H1 (cell line): ENCODE measurements around the gene GCHFR. TPM values are rescaled to one million over a fixed set of nuclear protein-coding genes. Genes with fewer than 3 reads are reported as not detected.

Experiments
- CTCF ChIA-PET: fragments of 300-600 bp; sonication (Branson Sonifier 250); formaldehyde crosslinking; loops from one replicate; lab custom pipeline; 2021; ENCODE audit not compliant: partially characterized antibody; lab: Charles Lee
- POLR2A ChIA-PET: fragments of 300-600 bp; sonication (Branson Sonifier 250); formaldehyde crosslinking; loops from one replicate; lab custom pipeline; 2021; ENCODE audit warnings: inconsistent platforms; ENCODE audit not compliant: partially characterized antibody; lab: Charles Lee
- DNase-seq, 2 experiments: peaks; one replicate each; pipeline versions ENCODE4 v3.0.0 to v3.0.0-alpha.2; 2010 to 2022; ENCODE audit warnings: low spot score in 2 of 2, low read depth in 1 of 2, mixed read lengths in 1 of 2
- FAIRE-seq: peaks from 2 replicates; lab custom pipeline; 2011; peaks lifted over from hg19 to GRCh38; lab: Jason Lieb, UNC
- H2AFZ ChIP-seq: 2 replicates; pipeline ENCODE4 v1.8.1; 2012; ENCODE audit warnings: low read length, inconsistent platforms
- H2AK5ac ChIP-seq: 2 replicates; pipeline ENCODE4 v1.6.1; 2013; ENCODE audit warnings: low read depth, low read length
- H2BK120ac ChIP-seq: replicated peaks from 2 replicates; pipeline ENCODE3; 2013; ENCODE audit warnings: low read depth, low read length, inconsistent platforms
- H2BK12ac ChIP-seq: 2 replicates; pipeline ENCODE4 v1.6.1; 2013; ENCODE audit warnings: low read depth, low read length
- H2BK15ac ChIP-seq: 2 replicates; pipeline ENCODE4 v1.6.1; 2013; ENCODE audit warnings: low read length
- H2BK20ac ChIP-seq: 2 replicates; pipeline ENCODE4 v1.6.1; 2013; ENCODE audit warnings: low read length
- H2BK5ac ChIP-seq: 2 replicates; pipeline ENCODE4 v1.6.1; 2013; ENCODE audit warnings: low read depth, low read length
- H3K14ac ChIP-seq: 2 replicates; pipeline ENCODE4 v1.6.1; 2013; ENCODE audit warnings: inconsistent platforms; ENCODE audit not compliant: insufficient read length
- H3K18ac ChIP-seq: 2 replicates; pipeline ENCODE4 v1.6.1; 2013; ENCODE audit warnings: low read length; ENCODE audit errors: extremely low read depth
- H3K23ac ChIP-seq: 2 replicates; pipeline ENCODE4 v1.6.1; 2013; ENCODE audit warnings: inconsistent platforms; ENCODE audit not compliant: insufficient read length
- H3K23me2 ChIP-seq: 2 replicates; pipeline ENCODE4 v1.6.1; 2013; ENCODE audit warnings: low read depth, low read length
- H3K27ac ChIP-seq: 2 replicates; pipeline ENCODE4 v1.6.1; 2011; ENCODE audit warnings: low read depth, low read length, inconsistent platforms
- H3K27me3 ChIP-seq, 4 experiments: replicated peaks in 1 of 4; 1 replicate in 1 of 4; 2 replicates in 3 of 4; pipeline versions ENCODE4 v1.6.1 to v1.8.1; 2011 to 2013; ENCODE audit warnings: low read length in 3 of 4, mild to moderate bottlenecking in 3 of 4, inconsistent platforms in 2 of 4, mixed read lengths in 2 of 4, moderate library complexity in 1 of 4; ENCODE audit not compliant: control insufficient read depth in 3 of 4, insufficient read depth in 3 of 4; ENCODE audit errors: extremely low read depth in 1 of 4
- H3K36me3 ChIP-seq, 4 experiments: 2 replicates each; pipeline versions ENCODE4 v1.6.1 to v1.8.1; 2011 to 2013; ENCODE audit warnings: mild to moderate bottlenecking in 4 of 4, low read length in 3 of 4, moderate library complexity in 2 of 4, control low read depth in 1 of 4, inconsistent platforms in 1 of 4; ENCODE audit not compliant: insufficient read depth in 4 of 4, control insufficient read depth in 2 of 4
- H3K4ac ChIP-seq: replicated peaks from 2 replicates; pipeline ENCODE3; 2013; ENCODE audit warnings: low read length, low read depth, mixed read lengths, inconsistent platforms; ENCODE audit not compliant: insufficient read length
- H3K4me1 ChIP-seq, 4 experiments: replicated peaks in 1 of 4; 1 replicate in 1 of 4; 2 replicates in 3 of 4; pipeline versions ENCODE4 v1.6.1 to v1.8.1; 2011 to 2013; ENCODE audit warnings: low read length in 3 of 4, inconsistent platforms in 2 of 4, mixed read lengths in 1 of 4; ENCODE audit not compliant: insufficient read depth in 4 of 4, control insufficient read depth in 3 of 4
- H3K4me2 ChIP-seq, 2 experiments: 2 replicates each; pipeline versions ENCODE4 v1.6.1 to v1.8.1; 2011 to 2013; ENCODE audit warnings: low read depth in 2 of 2, low read length in 2 of 2, control low read depth in 1 of 2, inconsistent platforms in 1 of 2, mild to moderate bottlenecking in 1 of 2; ENCODE audit not compliant: insufficient read depth in 1 of 2
- H3K4me3 ChIP-seq, 4 experiments: fragments of 200-600, 300-600 bp in 1 of 4; sonication (generic), shearing (Covaris generic), sonication (Bioruptor Twin) in 1 of 4; 2 replicates each; pipeline versions ENCODE4 v1.5.1 to v1.8.1; 2011 to 2016; ENCODE audit warnings: low read length in 4 of 4, low read depth in 3 of 4, control low read depth in 2 of 4, inconsistent platforms in 2 of 4, mild to moderate bottlenecking in 2 of 4, mixed read lengths in 1 of 4, moderate library complexity in 1 of 4; ENCODE audit not compliant: insufficient read depth in 2 of 4; ENCODE audit errors: extremely low read depth in 1 of 4
- H3K56ac ChIP-seq: replicated peaks from 2 replicates; pipeline ENCODE3; 2013; ENCODE audit warnings: low read depth, mild to moderate bottlenecking, mixed read lengths, low read length, inconsistent platforms; ENCODE audit not compliant: insufficient read length
- H3K79me1 ChIP-seq: 2 replicates; pipeline ENCODE4 v1.6.1; 2013; ENCODE audit warnings: low read depth, low read length, control low read depth
- H3K79me2 ChIP-seq, 2 experiments: 2 replicates each; pipeline versions ENCODE4 v1.6.1 to v1.8.1; 2012 to 2013; ENCODE audit warnings: low read length in 2 of 2, mild to moderate bottlenecking in 2 of 2, inconsistent platforms in 1 of 2; ENCODE audit not compliant: insufficient read depth in 2 of 2, control insufficient read depth in 1 of 2
- H3K9ac ChIP-seq, 4 experiments: replicated peaks in 1 of 4; 1 replicate in 1 of 4; 2 replicates in 3 of 4; pipeline versions ENCODE4 v1.6.1 to v1.8.1; 2011 to 2013; ENCODE audit warnings: low read depth in 3 of 4, low read length in 3 of 4, control low read depth in 2 of 4, mild to moderate bottlenecking in 2 of 4, moderate library complexity in 2 of 4, inconsistent platforms in 1 of 4; ENCODE audit errors: extremely low read depth in 1 of 4
- H3K9me3 ChIP-seq, 2 experiments: 2 replicates each; pipeline versions ENCODE4 v1.6.1 to v1.8.1; 2012 to 2013; ENCODE audit warnings: mild to moderate bottlenecking in 2 of 2, moderate library complexity in 2 of 2, control low read depth in 1 of 2, inconsistent platforms in 1 of 2, low read depth in 1 of 2, low read length in 1 of 2, mixed read lengths in 1 of 2; ENCODE audit not compliant: insufficient read depth in 2 of 2
- H4K20me1 ChIP-seq, 2 experiments: replicated peaks in 1 of 2; 2 replicates each; pipeline versions ENCODE3 to v1.8.1; 2011 to 2013; ENCODE audit warnings: inconsistent platforms in 2 of 2, low read length in 2 of 2, mild to moderate bottlenecking in 1 of 2; ENCODE audit not compliant: insufficient read depth in 2 of 2, control insufficient read depth in 1 of 2
- H4K5ac ChIP-seq: 2 replicates; pipeline ENCODE4 v1.6.1; 2013; ENCODE audit warnings: low read length, low read depth, mixed read lengths, inconsistent platforms; ENCODE audit not compliant: insufficient read length
- H4K8ac ChIP-seq: 2 replicates; pipeline ENCODE4 v1.8.0; 2013; ENCODE audit warnings: mild to moderate bottlenecking, moderate library complexity, low read length, inconsistent platforms; ENCODE audit not compliant: insufficient read depth; ENCODE audit errors: extremely low read depth
- H4K91ac ChIP-seq: replicated peaks from 2 replicates; pipeline ENCODE3; 2013; ENCODE audit warnings: low read length, mixed read lengths, inconsistent platforms; ENCODE audit not compliant: insufficient read length
- CHD1 ChIP-seq: IDR thresholded peaks from 2 replicates; pipeline ENCODE4 v1.6.1; 2012; ENCODE audit warnings: low read depth, low read length, improper control_type of control experiment
- CHD2 ChIP-seq: IDR thresholded peaks from 2 replicates; pipeline ENCODE4 v1.6.1; 2012; ENCODE audit warnings: low read length, improper control_type of control experiment
- CREB1 ChIP-seq: IDR thresholded peaks from 2 replicates; pipeline ENCODE4 v1.6.1; 2012; ENCODE audit warnings: inconsistent platforms
- FOSL1 ChIP-seq: IDR thresholded peaks from 2 replicates; pipeline ENCODE4 v1.6.1; 2011; ENCODE audit warnings: mild to moderate bottlenecking, low read depth, low read length, moderate library complexity; ENCODE audit not compliant: insufficient read depth
- HDAC2 ChIP-seq, 2 experiments: fragments of 300-600 bp in 1 of 2; sonication (generic) in 1 of 2; IDR thresholded peaks; 2 replicates each; pipeline ENCODE4 v1.6.1; 2011 to 2012; ENCODE audit warnings: low read depth in 2 of 2, low read length in 2 of 2, mild to moderate bottlenecking in 2 of 2, moderate library complexity in 2 of 2, borderline replicate concordance in 1 of 2, inconsistent platforms in 1 of 2
- JUND ChIP-seq: IDR thresholded peaks from 2 replicates; pipeline ENCODE4 v1.6.1; 2011; ENCODE audit warnings: mild to moderate bottlenecking, improper control_type of control experiment, low read length
- WGBS, 2 experiments: shearing (Covaris generic) in 1 of 2; methylation state at CpG; one replicate each; pipeline versions ENCODE4 v1.1.6 to v1.1.7; 2013 to 2015; ENCODE audit warnings: low lambda C conversion rate in 2 of 2, mixed read lengths in 2 of 2, inconsistent platforms in 1 of 2, low coverage in 1 of 2, missing lambda C conversion rate in 1 of 2; ENCODE audit not compliant: insufficient replicate concordance in 2 of 2, insufficient coverage in 1 of 2, insufficient read length in 1 of 2; ENCODE audit errors: extremely low coverage in 1 of 2, missing lambda C conversion rate in 1 of 2; 5-methylcytosine and 5-hydroxymethylcytosine counted together
- long read RNA-seq, 2 experiments: library from RNA in 1 of 2; library from capped mRNA in 1 of 2; stranded (forward); transcript quantifications; one replicate each; pipeline ENCODE4 v2.0.0, GENCODE V29; 2021; ENCODE audit warnings: inconsistent platforms in 1 of 2
- polyA minus RNA-seq, 3 experiments: library from RNA; depleted of rRNA, polyadenylated mRNA; stranded (reverse); fragments of >200 nt; gene quantifications; 1 replicate in 2 of 3; 2 replicates in 1 of 3; pipeline ENCODE4 v1.2.3, GENCODE V29; 2011
- polyA plus RNA-seq, 7 experiments: library from polyadenylated mRNA; depleted of rRNA in 3 of 7; stranded (reverse) in 5 of 7; unstranded in 2 of 7; fragments of >200 nt in 5 of 7; fragments of 200-250 nt in 2 of 7; gene quantifications; 1 replicate in 5 of 7; 2 replicates in 1 of 7; 4 replicates in 1 of 7; pipeline versions ENCODE4 v1.2.1 to v1.2.3, GENCODE V29; 2011 to 2013; ENCODE audit warnings: missing spikeins in 2 of 7, mixed read lengths in 2 of 7
- total RNA-seq: library from RNA; stranded (reverse); fragmentation: NEBNext Ultra II Directional; extraction: Animal tissue kit (Norgen Biotek cat#: 25700); gene quantifications from 2 replicates; pipeline ENCODE4 v1.2.1, GENCODE V29; 2021
- TF ChIP-seq, protein P1 (sequence below): IDR thresholded peaks from 2 replicates; pipeline ENCODE4 v1.6.1; 2012; ENCODE audit warnings: inconsistent platforms

The GCHFR gene
- total RNA-seq (22.7 and 25.9 TPM in 2 replicates), polyA plus RNA-seq (2011; rRNA removed) (81.5 and 102 TPM in 2 replicates), polyA minus RNA-seq (2011; rRNA and poly(A)+ RNA removed) (8.3 and 8.8 TPM in 2 replicates)
- polyA plus RNA-seq (2011; cell fraction: cytosol; rRNA removed), result 59.2 TPM
- polyA plus RNA-seq (2011; cell fraction: nucleus; rRNA removed), result 56.4 TPM
- 21.1 to 35.2 TPM (median 30.6 TPM) in 4 replicates for polyA plus RNA-seq (2012, experiment 1 of 2)
- 35.5 TPM for polyA plus RNA-seq (2012, experiment 2 of 2)
- polyA plus RNA-seq (2013, experiment 1 of 2), result 29.6 TPM
- polyA plus RNA-seq (2013, experiment 2 of 2), result 28.9 TPM
- polyA minus RNA-seq (2011; cell fraction: cytosol; rRNA and poly(A)+ RNA removed), result 14.4 TPM
- polyA minus RNA-seq (2011; cell fraction: nucleus; rRNA and poly(A)+ RNA removed), result 17.8 TPM
- long read RNA-seq, experiment 1, transcript GCHFR-201 (3 exons, 777 nt), result major isoform, 14 of 18 reads
- long read RNA-seq, experiment 1, partial matches to known transcripts, result 0 of 18 reads
- long read RNA-seq, experiment 1, other reads (novel, unspliced or antisense), result 2 of 18 reads
- long read RNA-seq, experiment 2, transcript GCHFR-201 (3 exons, 777 nt), result major isoform, 8 of 9 reads
- long read RNA-seq, experiment 2, partial matches to known transcripts, result 0 of 9 reads
- long read RNA-seq, experiment 2, other reads (novel, unspliced or antisense), result 1 of 9 reads

DNA sequence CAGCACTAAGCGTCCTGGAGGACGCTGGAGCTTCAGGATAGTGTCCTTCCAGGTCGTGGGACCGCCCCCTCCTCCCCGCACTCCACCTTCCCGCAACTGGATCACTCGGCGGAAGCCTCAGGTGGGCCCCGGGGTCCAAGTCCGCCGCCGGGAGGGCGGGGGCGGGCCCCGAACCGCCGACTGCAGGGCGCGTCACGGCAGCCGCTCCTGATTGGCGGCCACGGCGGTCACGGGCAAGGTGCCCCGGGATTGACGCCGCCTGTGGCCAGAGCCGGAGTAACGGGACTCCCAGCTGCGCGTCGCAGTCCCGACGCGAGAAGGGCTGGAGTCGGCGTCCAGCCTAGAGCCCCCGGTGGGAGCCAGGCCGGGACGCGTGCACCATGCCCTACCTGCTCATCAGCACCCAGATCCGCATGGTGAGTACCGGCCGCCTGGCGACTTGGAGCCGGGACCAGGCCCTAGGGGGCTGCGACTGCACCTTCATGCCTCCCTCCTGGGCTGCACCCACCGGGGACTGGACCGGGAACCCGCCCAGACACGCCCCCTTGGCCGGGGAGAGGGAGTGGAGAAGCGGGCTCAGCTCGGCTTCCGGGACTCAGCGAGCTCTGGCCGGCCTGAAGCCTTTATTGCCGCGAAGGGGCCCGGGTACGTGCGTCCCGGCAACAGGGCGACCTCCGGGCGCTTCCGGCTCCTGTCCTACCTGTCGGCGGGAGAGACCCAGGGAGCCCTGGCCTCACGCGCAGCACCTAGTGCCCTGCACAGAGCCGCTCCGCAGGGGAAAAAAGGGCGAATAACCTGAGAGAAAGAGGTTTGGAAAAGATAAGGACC lies at the start of gene GCHFR:
GCHFR (plus strand) TSS at position 268 of the 828 bp plus-strand sequence; CDS start at position 381, 113 bp downstream.
- H4K8ac ChIP-seq, result peak within 1 kb of the TSS; percentile 60
- H4K20me1 ChIP-seq, result peaks cover 0 to 2% of the 10 kb centered on the region in 2 experiments
- CTCF ChIA-PET, result interaction anchor here (0.7 to 15.3 kb wide), 10 partner anchors 18 to 140 kb away, joined by 3 to 184 read pairs (median 4); no protein-coding TSS in a partner anchor
- H2AK5ac ChIP-seq, result no peak within 1 kb of the TSS
- H2BK12ac ChIP-seq, result 0 out of 2 replicates have a peak within 1 kb of the TSS, but pooled peaks have one; percentile 60
- H3K23ac ChIP-seq, result no peak within 1 kb of the TSS
- H4K5ac ChIP-seq, result no peak within 1 kb of the TSS
- H2BK120ac ChIP-seq, result no peak within 1 kb of the TSS
- H3K79me1 ChIP-seq, result no peaks in the 10 kb centered on the region
- no peaks in the 10 kb centered on the region for H3K9me3 ChIP-seq
- FAIRE-seq, result no peak
- H3K27me3 ChIP-seq, result peaks cover 0 to 7% (median 3%) of the 10 kb centered on the region in 4 experiments; a peak in 5 of 7 replicates
- H2BK15ac ChIP-seq, result peak within 1 kb of the TSS; percentile 46; the same call in 1 of the 2 replicates
- H2BK5ac ChIP-seq, result peak within 1 kb of the TSS; percentile 10; the same call in 1 of the 2 replicates
- H3K9ac ChIP-seq, result peak within 1 kb of the TSS in 3 of 4 experiments; percentile 26 to 45 (median 42); a peak in 3 of 7 replicates
- H3K27ac ChIP-seq, result no peak within 1 kb of the TSS
- H3K4ac ChIP-seq, result no peak within 1 kb of the TSS
- 3% methylated on average over 52 of the region's 75 CpGs; no CpG with 5 or more reads in 1 of the 2 experiments for WGBS, 2 experiments
- peak within 1 kb of the TSS; percentile 80 for H4K91ac ChIP-seq
- H3K4me3 ChIP-seq, result peak within 1 kb of the TSS; percentile 44 to 81 (median 74)
- H3K36me3 ChIP-seq, result no peaks in the 10 kb centered on the region
- peak within 1 kb of the TSS; percentile 60 for H3K18ac ChIP-seq
- no peaks in the 10 kb centered on the region for H3K79me2 ChIP-seq
- POLR2A ChIA-PET, result interaction anchor here (0.6 to 3.0 kb wide), 21 partner anchors 7 to 526 kb away, joined by 3 to 11 read pairs (median 5); partner anchors contain the start of genes CHAC1, RAD51, SPINT1 and VPS18
- H3K23me2 ChIP-seq, result peaks cover 14% of the 10 kb centered on the region; the same call in 1 of the 2 replicates
- peak within 1 kb of the TSS; percentile 65 to 92 for H3K4me2 ChIP-seq
- no peak within 1 kb of the TSS for H3K14ac ChIP-seq
- peak in 1 of 2 experiments; percentile 86 for DNase-seq
- H2AFZ ChIP-seq, result 0 out of 2 replicates have a peak within 1 kb of the TSS, but pooled peaks have one; percentile 56
- no peak within 1 kb of the TSS for H2BK20ac ChIP-seq
- H3K4me1 ChIP-seq, result peaks cover 6 to 30% (median 19%) of the 10 kb centered on the region in 4 experiments
- peak within 1 kb of the TSS; percentile 70 for H3K56ac ChIP-seq
- no peak for TF ChIP-seq JUND
- no peak for TF ChIP-seq CHD1
- peak in 1 of 2 experiments; percentile 74; a peak in 1 of 4 replicates for TF ChIP-seq HDAC2 (IDR thresholded peaks at IDR 0.05; ENCODE audit: borderline replicate concordance in 1 of 2, low read depth in 2 of 2, low read length in 2 of 2)
- peak; percentile 61 for TF ChIP-seq CREB1
- no peak for TF ChIP-seq CHD2
- TF ChIP-seq, protein P1, sequence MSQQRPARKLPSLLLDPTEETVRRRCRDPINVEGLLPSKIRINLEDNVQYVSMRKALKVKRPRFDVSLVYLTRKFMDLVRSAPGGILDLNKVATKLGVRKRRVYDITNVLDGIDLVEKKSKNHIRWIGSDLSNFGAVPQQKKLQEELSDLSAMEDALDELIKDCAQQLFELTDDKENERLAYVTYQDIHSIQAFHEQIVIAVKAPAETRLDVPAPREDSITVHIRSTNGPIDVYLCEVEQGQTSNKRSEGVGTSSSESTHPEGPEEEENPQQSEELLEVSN, result no peak; the same call in 1 of the 2 replicates
- no peak for TF ChIP-seq FOSL1
